ENCODE results near the gene EHF. TPM values are rescaled to one million over a fixed set of nuclear protein-coding genes. Genes with fewer than 3 reads are reported as not detected.

The EHF gene
- total and polyA plus RNA-seq, 2 of the 13 experiments (the other 11 are each of a cell fraction or from before 2014, with no cell fraction given) = 0.04 to 0.46 TPM

- TF ChIP-seq ZNF580 (CRISPR knock-in tag; IDR thresholded peaks at IDR 0.05; ENCODE audit: borderline replicate concordance, low read depth) (no peak), ARID4A (CRISPR knock-in tag; IDR thresholded peaks at IDR 0.05; ENCODE audit: borderline replicate concordance) (peak; percentile 24; the same call in 1 of the 2 replicates), TSC22D2 (CRISPR knock-in tag; IDR thresholded peaks at IDR 0.05; ENCODE audit: borderline replicate concordance) (no peak), ARNTL (CRISPR knock-in tag; IDR thresholded peaks at IDR 0.05) (no peak), GFI1 (CRISPR knock-in tag; IDR thresholded peaks at IDR 0.05; ENCODE audit: borderline replicate concordance) (peak; percentile 91), AGO1 (IDR thresholded peaks at IDR 0.05; ENCODE audit: low read depth, low read length, poor library complexity, severe bottlenecking) (no peak), ZNF337 (CRISPR knock-in tag; IDR thresholded peaks at IDR 0.05; ENCODE audit: borderline replicate concordance, low read depth) (no peak), ZNF792 (CRISPR knock-in tag; IDR thresholded peaks at IDR 0.05) (0 out of 2 replicates have a peak, but pooled peaks have one; percentile 34), EHMT2 (IDR thresholded peaks at IDR 0.05; ENCODE audit: borderline replicate concordance, low read depth, low read length) (peak; percentile 69; the same call in 1 of the 2 replicates), ZHX1 (CRISPR knock-in tag; IDR thresholded peaks at IDR 0.05; ENCODE audit: low read depth) (no peak), GTF3A (CRISPR knock-in tag; conservative IDR thresholded peaks at IDR 0.05) (no peak), FOXA1 (IDR thresholded peaks at IDR 0.05) (peak; percentile 89), FOXA1 (CRISPR knock-in tag; IDR thresholded peaks at IDR 0.05) (peak; percentile 97), ZBTB49 (CRISPR knock-in tag; IDR thresholded peaks at IDR 0.05; ENCODE audit: borderline replicate concordance) (no peak), ZBTB39 (CRISPR knock-in tag; IDR thresholded peaks at IDR 0.05) (no peak), ZNF709 (CRISPR knock-in tag; IDR thresholded peaks at IDR 0.05) (0 out of 2 replicates have a peak, but pooled peaks have one; percentile 43)
These were observed 47.1 kb downstream of the EHF start (continued) for GRCh38 chr11:34667810-34668582.

Data from HepG2 (cell line).